ENCODE measurements around the gene MS4A3.

DNA sequence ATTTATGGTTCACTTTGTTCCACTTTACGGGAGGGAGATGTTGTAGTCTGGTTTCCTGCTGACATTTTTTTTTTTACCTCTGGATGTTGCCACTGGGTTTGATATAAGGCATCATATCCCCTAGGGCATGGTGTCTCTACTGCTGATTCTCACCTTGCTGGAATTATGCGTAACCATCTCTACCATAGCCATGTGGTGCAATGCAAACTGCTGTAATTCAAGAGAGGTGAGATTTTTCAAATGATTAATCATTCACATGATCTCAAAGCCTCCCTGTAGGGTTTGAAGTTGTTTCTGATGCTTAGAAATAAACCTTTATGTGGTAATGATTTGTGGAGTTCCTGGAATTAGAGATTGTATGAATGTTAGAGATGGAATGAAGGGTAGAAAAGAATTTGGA, 13.0 kb downstream of the MS4A3 start:
- TF ChIP-seq, protein P1, sequence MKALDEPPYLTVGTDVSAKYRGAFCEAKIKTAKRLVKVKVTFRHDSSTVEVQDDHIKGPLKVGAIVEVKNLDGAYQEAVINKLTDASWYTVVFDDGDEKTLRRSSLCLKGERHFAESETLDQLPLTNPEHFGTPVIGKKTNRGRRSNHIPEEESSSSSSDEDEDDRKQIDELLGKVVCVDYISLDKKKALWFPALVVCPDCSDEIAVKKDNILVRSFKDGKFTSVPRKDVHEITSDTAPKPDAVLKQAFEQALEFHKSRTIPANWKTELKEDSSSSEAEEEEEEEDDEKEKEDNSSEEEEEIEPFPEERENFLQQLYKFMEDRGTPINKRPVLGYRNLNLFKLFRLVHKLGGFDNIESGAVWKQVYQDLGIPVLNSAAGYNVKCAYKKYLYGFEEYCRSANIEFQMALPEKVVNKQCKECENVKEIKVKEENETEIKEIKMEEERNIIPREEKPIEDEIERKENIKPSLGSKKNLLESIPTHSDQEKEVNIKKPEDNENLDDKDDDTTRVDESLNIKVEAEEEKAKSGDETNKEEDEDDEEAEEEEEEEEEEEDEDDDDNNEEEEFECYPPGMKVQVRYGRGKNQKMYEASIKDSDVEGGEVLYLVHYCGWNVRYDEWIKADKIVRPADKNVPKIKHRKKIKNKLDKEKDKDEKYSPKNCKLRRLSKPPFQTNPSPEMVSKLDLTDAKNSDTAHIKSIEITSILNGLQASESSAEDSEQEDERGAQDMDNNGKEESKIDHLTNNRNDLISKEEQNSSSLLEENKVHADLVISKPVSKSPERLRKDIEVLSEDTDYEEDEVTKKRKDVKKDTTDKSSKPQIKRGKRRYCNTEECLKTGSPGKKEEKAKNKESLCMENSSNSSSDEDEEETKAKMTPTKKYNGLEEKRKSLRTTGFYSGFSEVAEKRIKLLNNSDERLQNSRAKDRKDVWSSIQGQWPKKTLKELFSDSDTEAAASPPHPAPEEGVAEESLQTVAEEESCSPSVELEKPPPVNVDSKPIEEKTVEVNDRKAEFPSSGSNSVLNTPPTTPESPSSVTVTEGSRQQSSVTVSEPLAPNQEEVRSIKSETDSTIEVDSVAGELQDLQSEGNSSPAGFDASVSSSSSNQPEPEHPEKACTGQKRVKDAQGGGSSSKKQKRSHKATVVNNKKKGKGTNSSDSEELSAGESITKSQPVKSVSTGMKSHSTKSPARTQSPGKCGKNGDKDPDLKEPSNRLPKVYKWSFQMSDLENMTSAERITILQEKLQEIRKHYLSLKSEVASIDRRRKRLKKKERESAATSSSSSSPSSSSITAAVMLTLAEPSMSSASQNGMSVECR (CRISPR knock-in tag; IDR thresholded peaks at IDR 0.05), result no peak
- TF ChIP-seq CEBPB (tag; IDR thresholded peaks at IDR 0.05), result no peak
- TF ChIP-seq SPI1 (IDR thresholded peaks at IDR 0.05; ENCODE audit: borderline replicate concordance, low read depth, low read length), result no peak
- TF ChIP-seq, protein P2, sequence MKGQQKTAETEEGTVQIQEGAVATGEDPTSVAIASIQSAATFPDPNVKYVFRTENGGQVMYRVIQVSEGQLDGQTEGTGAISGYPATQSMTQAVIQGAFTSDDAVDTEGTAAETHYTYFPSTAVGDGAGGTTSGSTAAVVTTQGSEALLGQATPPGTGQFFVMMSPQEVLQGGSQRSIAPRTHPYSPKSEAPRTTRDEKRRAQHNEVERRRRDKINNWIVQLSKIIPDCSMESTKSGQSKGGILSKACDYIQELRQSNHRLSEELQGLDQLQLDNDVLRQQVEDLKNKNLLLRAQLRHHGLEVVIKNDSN (CRISPR knock-in tag; IDR thresholded peaks at IDR 0.05), result no peak
- TF ChIP-seq, protein P3, sequence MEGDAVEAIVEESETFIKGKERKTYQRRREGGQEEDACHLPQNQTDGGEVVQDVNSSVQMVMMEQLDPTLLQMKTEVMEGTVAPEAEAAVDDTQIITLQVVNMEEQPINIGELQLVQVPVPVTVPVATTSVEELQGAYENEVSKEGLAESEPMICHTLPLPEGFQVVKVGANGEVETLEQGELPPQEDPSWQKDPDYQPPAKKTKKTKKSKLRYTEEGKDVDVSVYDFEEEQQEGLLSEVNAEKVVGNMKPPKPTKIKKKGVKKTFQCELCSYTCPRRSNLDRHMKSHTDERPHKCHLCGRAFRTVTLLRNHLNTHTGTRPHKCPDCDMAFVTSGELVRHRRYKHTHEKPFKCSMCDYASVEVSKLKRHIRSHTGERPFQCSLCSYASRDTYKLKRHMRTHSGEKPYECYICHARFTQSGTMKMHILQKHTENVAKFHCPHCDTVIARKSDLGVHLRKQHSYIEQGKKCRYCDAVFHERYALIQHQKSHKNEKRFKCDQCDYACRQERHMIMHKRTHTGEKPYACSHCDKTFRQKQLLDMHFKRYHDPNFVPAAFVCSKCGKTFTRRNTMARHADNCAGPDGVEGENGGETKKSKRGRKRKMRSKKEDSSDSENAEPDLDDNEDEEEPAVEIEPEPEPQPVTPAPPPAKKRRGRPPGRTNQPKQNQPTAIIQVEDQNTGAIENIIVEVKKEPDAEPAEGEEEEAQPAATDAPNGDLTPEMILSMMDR (IDR thresholded peaks at IDR 0.05 in 2 of 3, conservative IDR thresholded peaks at IDR 0.05 in 1 of 3; ENCODE audit: insufficient read depth in 2 of 3, low read depth in 1 of 3, low read length in 3 of 3), result no peak
- TF ChIP-seq, protein P4, sequence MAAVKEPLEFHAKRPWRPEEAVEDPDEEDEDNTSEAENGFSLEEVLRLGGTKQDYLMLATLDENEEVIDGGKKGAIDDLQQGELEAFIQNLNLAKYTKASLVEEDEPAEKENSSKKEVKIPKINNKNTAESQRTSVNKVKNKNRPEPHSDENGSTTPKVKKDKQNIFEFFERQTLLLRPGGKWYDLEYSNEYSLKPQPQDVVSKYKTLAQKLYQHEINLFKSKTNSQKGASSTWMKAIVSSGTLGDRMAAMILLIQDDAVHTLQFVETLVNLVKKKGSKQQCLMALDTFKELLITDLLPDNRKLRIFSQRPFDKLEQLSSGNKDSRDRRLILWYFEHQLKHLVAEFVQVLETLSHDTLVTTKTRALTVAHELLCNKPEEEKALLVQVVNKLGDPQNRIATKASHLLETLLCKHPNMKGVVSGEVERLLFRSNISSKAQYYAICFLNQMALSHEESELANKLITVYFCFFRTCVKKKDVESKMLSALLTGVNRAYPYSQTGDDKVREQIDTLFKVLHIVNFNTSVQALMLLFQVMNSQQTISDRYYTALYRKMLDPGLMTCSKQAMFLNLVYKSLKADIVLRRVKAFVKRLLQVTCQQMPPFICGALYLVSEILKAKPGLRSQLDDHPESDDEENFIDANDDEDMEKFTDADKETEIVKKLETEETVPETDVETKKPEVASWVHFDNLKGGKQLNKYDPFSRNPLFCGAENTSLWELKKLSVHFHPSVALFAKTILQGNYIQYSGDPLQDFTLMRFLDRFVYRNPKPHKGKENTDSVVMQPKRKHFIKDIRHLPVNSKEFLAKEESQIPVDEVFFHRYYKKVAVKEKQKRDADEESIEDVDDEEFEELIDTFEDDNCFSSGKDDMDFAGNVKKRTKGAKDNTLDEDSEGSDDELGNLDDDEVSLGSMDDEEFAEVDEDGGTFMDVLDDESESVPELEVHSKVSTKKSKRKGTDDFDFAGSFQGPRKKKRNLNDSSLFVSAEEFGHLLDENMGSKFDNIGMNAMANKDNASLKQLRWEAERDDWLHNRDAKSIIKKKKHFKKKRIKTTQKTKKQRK (IDR thresholded peaks at IDR 0.05; ENCODE audit: borderline replicate concordance, low read depth, low read length), result no peak
- no peak for TF ChIP-seq EHMT2 (IDR thresholded peaks at IDR 0.05)
- TF ChIP-seq YY1 (IDR thresholded peaks at IDR 0.05; ENCODE audit: borderline replicate concordance in 1 of 3, control insufficient read depth in 1 of 3, extremely low read depth in 1 of 3, insufficient read depth in 3 of 3, insufficient read length in 1 of 3, insufficient replicate concordance in 2 of 3, low read depth in 1 of 3, low read length in 2 of 3), result no peak
- no peak for TF ChIP-seq RFX5 (IDR thresholded peaks at IDR 0.05; ENCODE audit: low read depth, low read length)

All from K562 (cell line).